Measurements from ENCODE around the gene SLFN14.

The SLFN14 gene

GRCh38 chr17:35596072-35596471 is 35.5 kb upstream of the SLFN14 start:
- H3K27ac ChIP-seq = no peak overlapping the region
- no peak for TF ChIP-seq CTCF (conservative IDR thresholded peaks at IDR 0.05)

- H3K27ac ChIP-seq = peak overlapping the region; percentile 92
- no peak for TF ChIP-seq CTCF (conservative IDR thresholded peaks at IDR 0.05)
These were observed 27.7 kb upstream of the SLFN14 start for GRCh38 chr17:35588196-35588920.

- peak within 1 kb of the TSS; percentile 92 for H3K27ac ChIP-seq
- no peak for TF ChIP-seq CTCF (conservative IDR thresholded peaks at IDR 0.05)
These were observed 26.7 kb upstream of the SLFN14 start, which contains the start of gene AP2B1 for GRCh38 chr17:35587074-35587961. TSS of gene AP2B1 (plus strand) at chr17:35587322. CDS start at chr17:35594031, 6,709 bp downstream.

- no peak for TF ChIP-seq CTCF (conservative IDR thresholded peaks at IDR 0.05)
These were observed 26.0 kb upstream of the SLFN14 start for GRCh38 chr17:35586569-35587073.

GRCh38 chr17:35584061-35584460 is 23.4 kb upstream of the SLFN14 start:
- H3K27ac ChIP-seq = no peak overlapping the region
- no peak for TF ChIP-seq CTCF (conservative IDR thresholded peaks at IDR 0.05)

More at GRCh38 chr17:35586569-35587073, 26.0 kb upstream of the SLFN14 start:
- peak overlapping the region; percentile 92 for H3K27ac ChIP-seq

- peak overlapping the region; percentile 92 for H3K27ac ChIP-seq
- TF ChIP-seq CTCF (conservative IDR thresholded peaks at IDR 0.05) = no peak
These were observed 18.4 kb upstream of the SLFN14 start for GRCh38 chr17:35578929-35579432.
